Skeletal muscle satellite cell (primary cell): ENCODE measurements around the gene DLGAP4.
"Not testable (repeated sequence)": the region's sequence is repeated elsewhere in the genome, so short reads cannot be mapped to it uniquely, and the experiment has no call there.

Experiments
- H3K27me3 ChIP-seq: 2 replicates; pipeline ENCODE4 v1.7.0; 2013; ENCODE audit warnings: low read length; ENCODE audit not compliant: control insufficient read depth, insufficient read depth
- H3K36me3 ChIP-seq: 2 replicates; pipeline ENCODE4 v1.7.0; 2013; ENCODE audit warnings: mild to moderate bottlenecking, control low read depth, low read length; ENCODE audit not compliant: insufficient read depth
- H3K4me1 ChIP-seq: 2 replicates; pipeline ENCODE4 v1.7.0; 2013; ENCODE audit warnings: low read length; ENCODE audit not compliant: control insufficient read depth, insufficient read depth
- H3K4me2 ChIP-seq: 2 replicates; pipeline ENCODE4 v1.7.0; 2013; ENCODE audit warnings: mild to moderate bottlenecking, low read length
- H3K4me3 ChIP-seq: 2 replicates; pipeline ENCODE4 v1.7.0; 2013; ENCODE audit warnings: low read length
- H3K9ac ChIP-seq: 2 replicates; pipeline ENCODE4 v1.7.0; 2013; ENCODE audit warnings: mild to moderate bottlenecking, low read depth, low read length, moderate library complexity
- H3K9me3 ChIP-seq: replicated peaks from 2 replicates; pipeline ENCODE4 v1.7.0; 2013; ENCODE audit warnings: mild to moderate bottlenecking, control low read depth, low read length

DLGAP4 gene

GRCh38 chr20:36367370-36367745, 61.2 kb downstream of the DLGAP4 start:
- no peaks in the 10 kb centered on the region for H3K9me3 ChIP-seq
- no peaks in the 10 kb centered on the region for H3K4me1 ChIP-seq
- no peak overlapping the region for H3K4me2 ChIP-seq
- H3K4me3 ChIP-seq = no peak overlapping the region
- no peak overlapping the region for H3K9ac ChIP-seq
- H3K27me3 ChIP-seq = peaks cover 75% of the 10 kb centered on the region
- H3K36me3 ChIP-seq = no peaks in the 10 kb centered on the region

- Histone ChIP-seq H3K9me3 (no peaks in the 10 kb centered on the region), H3K9ac (no peak overlapping the region)
These were observed 62.0 kb downstream of the DLGAP4 start for GRCh38 chr20:36367907-36368799.

GRCh38 chr20:36368869-36369268, 62.7 kb downstream of the DLGAP4 start:
- H3K9me3 ChIP-seq = no peaks in the 10 kb centered on the region
- H3K9ac ChIP-seq = no peak overlapping the region
- H3K4me1 ChIP-seq = no peaks in the 10 kb centered on the region
- peaks cover 72% of the 10 kb centered on the region for H3K27me3 ChIP-seq
- no peak overlapping the region for H3K4me3 ChIP-seq
- H3K4me2 ChIP-seq = no peak overlapping the region
- no peaks in the 10 kb centered on the region for H3K36me3 ChIP-seq

More at GRCh38 chr20:36367907-36368799, 62.0 kb downstream of the DLGAP4 start:
- Histone ChIP-seq H3K4me2 (no peak overlapping the region), H3K36me3 (no peaks in the 10 kb centered on the region), H3K4me1 (no peaks in the 10 kb centered on the region), H3K4me3 (no peak overlapping the region), H3K27me3 (peaks cover 74% of the 10 kb centered on the region)

- Histone ChIP-seq H3K9me3 (no peaks in the 10 kb centered on the region), H3K27me3 (peaks cover 71% of the 10 kb centered on the region), H3K9ac (no peak overlapping the region), H3K4me2 (no peak overlapping the region), H3K36me3 (no peaks in the 10 kb centered on the region), H3K4me1 (no peaks in the 10 kb centered on the region), H3K4me3 (no peak overlapping the region)
These were observed 63.6 kb downstream of the DLGAP4 start for GRCh38 chr20:36369739-36370138.

- no peaks in the 10 kb centered on the region for H3K9me3 ChIP-seq
- peaks cover 70% of the 10 kb centered on the region for H3K27me3 ChIP-seq
- no peak overlapping the region for H3K9ac ChIP-seq
- no peak overlapping the region for H3K4me2 ChIP-seq
- H3K4me3 ChIP-seq = no peak overlapping the region
- H3K4me1 ChIP-seq = no peaks in the 10 kb centered on the region
- H3K36me3 ChIP-seq = no peaks in the 10 kb centered on the region
These were observed 65.1 kb downstream of the DLGAP4 start for GRCh38 chr20:36370991-36371790.

GRCh38 chr20:36372666-36373065, 66.5 kb downstream of the DLGAP4 start:
- Histone ChIP-seq H3K4me2 (no peak overlapping the region), H3K36me3 (no peaks in the 10 kb centered on the region), H3K27me3 (peaks cover 66% of the 10 kb centered on the region), H3K9me3 (no peaks in the 10 kb centered on the region), H3K4me3 (no peak overlapping the region), H3K4me1 (no peaks in the 10 kb centered on the region), H3K9ac (no peak overlapping the region)

- no peaks in the 10 kb centered on the region for H3K4me1 ChIP-seq
- no peak overlapping the region for H3K4me2 ChIP-seq
- H3K4me3 ChIP-seq = no peak overlapping the region
- peaks cover 66% of the 10 kb centered on the region for H3K27me3 ChIP-seq
- H3K36me3 ChIP-seq = no peaks in the 10 kb centered on the region
- H3K9me3 ChIP-seq = no peaks in the 10 kb centered on the region
- no peak overlapping the region for H3K9ac ChIP-seq
These were observed 67.0 kb downstream of the DLGAP4 start for GRCh38 chr20:36373089-36373488.

GRCh38 chr20:36374995-36375394, 68.9 kb downstream of the DLGAP4 start:
- Histone ChIP-seq H3K4me3 (no peak overlapping the region), H3K9me3 (no peaks in the 10 kb centered on the region), H3K4me1 (no peaks in the 10 kb centered on the region), H3K4me2 (no peak overlapping the region), H3K27me3 (peaks cover 75% of the 10 kb centered on the region), H3K36me3 (no peaks in the 10 kb centered on the region), H3K9ac (no peak overlapping the region)

GRCh38 chr20:36377348-36378326, 71.5 kb downstream of the DLGAP4 start:
- Histone ChIP-seq H3K27me3 (peaks cover 63% of the 10 kb centered on the region), H3K9ac (no peak overlapping the region), H3K9me3 (no peaks in the 10 kb centered on the region), H3K4me1 (no peaks in the 10 kb centered on the region), H3K4me3 (no peak overlapping the region), H3K4me2 (no peak overlapping the region), H3K36me3 (no peaks in the 10 kb centered on the region)

- Histone ChIP-seq H3K9ac (no peak overlapping the region), H3K9me3 (no peaks in the 10 kb centered on the region), H3K4me3 (no peak overlapping the region), H3K4me1 (no peaks in the 10 kb centered on the region), H3K27me3 (peaks cover 53% of the 10 kb centered on the region), H3K4me2 (no peak overlapping the region), H3K36me3 (no peaks in the 10 kb centered on the region)
These were observed 72.5 kb downstream of the DLGAP4 start for GRCh38 chr20:36378686-36379085.

- H3K4me1 ChIP-seq, H3K4me3 ChIP-seq, H3K9me3 ChIP-seq, H3K4me2 ChIP-seq, H3K9ac ChIP-seq, H3K36me3 ChIP-seq: not testable (repeated sequence)
- H3K27me3 ChIP-seq = peaks cover 45% of the 10 kb centered on the region
These were observed 73.8 kb downstream of the DLGAP4 start for GRCh38 chr20:36379914-36380313.
